H1 (cell line): ENCODE results near the gene WDR81. TPM values are rescaled to one million over a fixed set of nuclear protein-coding genes. Genes with fewer than 3 reads are reported as not detected.

ENCODE experiments used
- CTCF ChIA-PET: fragments of 300-600 bp; sonication (Branson Sonifier 250); formaldehyde crosslinking; loops from one replicate; lab custom pipeline; 2021; ENCODE audit not compliant: partially characterized antibody; lab: Charles Lee
- POLR2A ChIA-PET: fragments of 300-600 bp; sonication (Branson Sonifier 250); formaldehyde crosslinking; loops from one replicate; lab custom pipeline; 2021; ENCODE audit warnings: inconsistent platforms; ENCODE audit not compliant: partially characterized antibody; lab: Charles Lee
- DNase-seq, 2 experiments: peaks; one replicate each; pipeline versions ENCODE4 v3.0.0 to v3.0.0-alpha.2; 2010 to 2022; ENCODE audit warnings: low spot score in 2 of 2, low read depth in 1 of 2, mixed read lengths in 1 of 2
- FAIRE-seq: peaks from 2 replicates; lab custom pipeline; 2011; peaks lifted over from hg19 to GRCh38; lab: Jason Lieb, UNC
- H2AFZ ChIP-seq: 2 replicates; pipeline ENCODE4 v1.8.1; 2012; ENCODE audit warnings: low read length, inconsistent platforms
- H2AK5ac ChIP-seq: 2 replicates; pipeline ENCODE4 v1.6.1; 2013; ENCODE audit warnings: low read depth, low read length
- H2BK120ac ChIP-seq: replicated peaks from 2 replicates; pipeline ENCODE3; 2013; ENCODE audit warnings: low read depth, low read length, inconsistent platforms
- H2BK12ac ChIP-seq: 2 replicates; pipeline ENCODE4 v1.6.1; 2013; ENCODE audit warnings: low read depth, low read length
- H2BK15ac ChIP-seq: 2 replicates; pipeline ENCODE4 v1.6.1; 2013; ENCODE audit warnings: low read length
- H2BK20ac ChIP-seq: 2 replicates; pipeline ENCODE4 v1.6.1; 2013; ENCODE audit warnings: low read length
- H2BK5ac ChIP-seq: 2 replicates; pipeline ENCODE4 v1.6.1; 2013; ENCODE audit warnings: low read depth, low read length
- H3K14ac ChIP-seq: 2 replicates; pipeline ENCODE4 v1.6.1; 2013; ENCODE audit warnings: inconsistent platforms; ENCODE audit not compliant: insufficient read length
- H3K18ac ChIP-seq: 2 replicates; pipeline ENCODE4 v1.6.1; 2013; ENCODE audit warnings: low read length; ENCODE audit errors: extremely low read depth
- H3K23ac ChIP-seq: 2 replicates; pipeline ENCODE4 v1.6.1; 2013; ENCODE audit warnings: inconsistent platforms; ENCODE audit not compliant: insufficient read length
- H3K23me2 ChIP-seq: 2 replicates; pipeline ENCODE4 v1.6.1; 2013; ENCODE audit warnings: low read depth, low read length
- H3K27ac ChIP-seq: 2 replicates; pipeline ENCODE4 v1.6.1; 2011; ENCODE audit warnings: low read depth, low read length, inconsistent platforms
- H3K27me3 ChIP-seq, 4 experiments: replicated peaks in 1 of 4; 1 replicate in 1 of 4; 2 replicates in 3 of 4; pipeline versions ENCODE4 v1.6.1 to v1.8.1; 2011 to 2013; ENCODE audit warnings: low read length in 3 of 4, mild to moderate bottlenecking in 3 of 4, inconsistent platforms in 2 of 4, mixed read lengths in 2 of 4, moderate library complexity in 1 of 4; ENCODE audit not compliant: control insufficient read depth in 3 of 4, insufficient read depth in 3 of 4; ENCODE audit errors: extremely low read depth in 1 of 4
- H3K36me3 ChIP-seq, 4 experiments: 2 replicates each; pipeline versions ENCODE4 v1.6.1 to v1.8.1; 2011 to 2013; ENCODE audit warnings: mild to moderate bottlenecking in 4 of 4, low read length in 3 of 4, moderate library complexity in 2 of 4, control low read depth in 1 of 4, inconsistent platforms in 1 of 4; ENCODE audit not compliant: insufficient read depth in 4 of 4, control insufficient read depth in 2 of 4
- H3K4ac ChIP-seq: replicated peaks from 2 replicates; pipeline ENCODE3; 2013; ENCODE audit warnings: low read length, low read depth, mixed read lengths, inconsistent platforms; ENCODE audit not compliant: insufficient read length
- H3K4me1 ChIP-seq, 4 experiments: replicated peaks in 1 of 4; 1 replicate in 1 of 4; 2 replicates in 3 of 4; pipeline versions ENCODE4 v1.6.1 to v1.8.1; 2011 to 2013; ENCODE audit warnings: low read length in 3 of 4, inconsistent platforms in 2 of 4, mixed read lengths in 1 of 4; ENCODE audit not compliant: insufficient read depth in 4 of 4, control insufficient read depth in 3 of 4
- H3K4me2 ChIP-seq, 2 experiments: 2 replicates each; pipeline versions ENCODE4 v1.6.1 to v1.8.1; 2011 to 2013; ENCODE audit warnings: low read depth in 2 of 2, low read length in 2 of 2, control low read depth in 1 of 2, inconsistent platforms in 1 of 2, mild to moderate bottlenecking in 1 of 2; ENCODE audit not compliant: insufficient read depth in 1 of 2
- H3K4me3 ChIP-seq, 4 experiments: fragments of 200-600, 300-600 bp in 1 of 4; sonication (generic), shearing (Covaris generic), sonication (Bioruptor Twin) in 1 of 4; 2 replicates each; pipeline versions ENCODE4 v1.5.1 to v1.8.1; 2011 to 2016; ENCODE audit warnings: low read length in 4 of 4, low read depth in 3 of 4, control low read depth in 2 of 4, inconsistent platforms in 2 of 4, mild to moderate bottlenecking in 2 of 4, mixed read lengths in 1 of 4, moderate library complexity in 1 of 4; ENCODE audit not compliant: insufficient read depth in 2 of 4; ENCODE audit errors: extremely low read depth in 1 of 4
- H3K56ac ChIP-seq: replicated peaks from 2 replicates; pipeline ENCODE3; 2013; ENCODE audit warnings: low read depth, mild to moderate bottlenecking, mixed read lengths, low read length, inconsistent platforms; ENCODE audit not compliant: insufficient read length
- H3K79me1 ChIP-seq: 2 replicates; pipeline ENCODE4 v1.6.1; 2013; ENCODE audit warnings: low read depth, low read length, control low read depth
- H3K79me2 ChIP-seq, 2 experiments: 2 replicates each; pipeline versions ENCODE4 v1.6.1 to v1.8.1; 2012 to 2013; ENCODE audit warnings: low read length in 2 of 2, mild to moderate bottlenecking in 2 of 2, inconsistent platforms in 1 of 2; ENCODE audit not compliant: insufficient read depth in 2 of 2, control insufficient read depth in 1 of 2
- H3K9ac ChIP-seq, 4 experiments: replicated peaks in 1 of 4; 1 replicate in 1 of 4; 2 replicates in 3 of 4; pipeline versions ENCODE4 v1.6.1 to v1.8.1; 2011 to 2013; ENCODE audit warnings: low read depth in 3 of 4, low read length in 3 of 4, control low read depth in 2 of 4, mild to moderate bottlenecking in 2 of 4, moderate library complexity in 2 of 4, inconsistent platforms in 1 of 4; ENCODE audit errors: extremely low read depth in 1 of 4
- H3K9me3 ChIP-seq, 2 experiments: 2 replicates each; pipeline versions ENCODE4 v1.6.1 to v1.8.1; 2012 to 2013; ENCODE audit warnings: mild to moderate bottlenecking in 2 of 2, moderate library complexity in 2 of 2, control low read depth in 1 of 2, inconsistent platforms in 1 of 2, low read depth in 1 of 2, low read length in 1 of 2, mixed read lengths in 1 of 2; ENCODE audit not compliant: insufficient read depth in 2 of 2
- H4K20me1 ChIP-seq, 2 experiments: replicated peaks in 1 of 2; 2 replicates each; pipeline versions ENCODE3 to v1.8.1; 2011 to 2013; ENCODE audit warnings: inconsistent platforms in 2 of 2, low read length in 2 of 2, mild to moderate bottlenecking in 1 of 2; ENCODE audit not compliant: insufficient read depth in 2 of 2, control insufficient read depth in 1 of 2
- H4K5ac ChIP-seq: 2 replicates; pipeline ENCODE4 v1.6.1; 2013; ENCODE audit warnings: low read length, low read depth, mixed read lengths, inconsistent platforms; ENCODE audit not compliant: insufficient read length
- H4K8ac ChIP-seq: 2 replicates; pipeline ENCODE4 v1.8.0; 2013; ENCODE audit warnings: mild to moderate bottlenecking, moderate library complexity, low read length, inconsistent platforms; ENCODE audit not compliant: insufficient read depth; ENCODE audit errors: extremely low read depth
- H4K91ac ChIP-seq: replicated peaks from 2 replicates; pipeline ENCODE3; 2013; ENCODE audit warnings: low read length, mixed read lengths, inconsistent platforms; ENCODE audit not compliant: insufficient read length
- ASH2L ChIP-seq: fragments of 200-600, 300-600 bp; sonication (generic); IDR thresholded peaks from one replicate; pipeline ENCODE4 v1.7.1; 2017; ENCODE audit warnings: low read length
- CREB1 ChIP-seq: IDR thresholded peaks from 2 replicates; pipeline ENCODE4 v1.6.1; 2012; ENCODE audit warnings: inconsistent platforms
- RAD21 ChIP-seq, 2 experiments: IDR thresholded peaks in 1 of 2; conservative IDR thresholded peaks in 1 of 2; 2 replicates each; pipeline ENCODE4 v1.6.1; 2011; ENCODE audit warnings: low read depth in 2 of 2, low read length in 2 of 2, improper control_type of control experiment in 1 of 2, inconsistent platforms in 1 of 2, mild to moderate bottlenecking in 1 of 2, moderate library complexity in 1 of 2
- RXRA ChIP-seq: IDR thresholded peaks from 2 replicates; pipeline ENCODE4 v1.6.1; 2011; ENCODE audit warnings: low read depth, mild to moderate bottlenecking, low read length, moderate library complexity; ENCODE audit not compliant: insufficient read depth
- TAF1 ChIP-seq: IDR thresholded peaks from 2 replicates; pipeline ENCODE4 v1.6.1; 2011; ENCODE audit warnings: mild to moderate bottlenecking, low read depth, low read length
- WGBS, 2 experiments: shearing (Covaris generic) in 1 of 2; methylation state at CpG; one replicate each; pipeline versions ENCODE4 v1.1.6 to v1.1.7; 2013 to 2015; ENCODE audit warnings: low lambda C conversion rate in 2 of 2, mixed read lengths in 2 of 2, inconsistent platforms in 1 of 2, low coverage in 1 of 2, missing lambda C conversion rate in 1 of 2; ENCODE audit not compliant: insufficient replicate concordance in 2 of 2, insufficient coverage in 1 of 2, insufficient read length in 1 of 2; ENCODE audit errors: extremely low coverage in 1 of 2, missing lambda C conversion rate in 1 of 2; 5-methylcytosine and 5-hydroxymethylcytosine counted together
- polyA plus RNA-seq, 7 experiments: library from polyadenylated mRNA; depleted of rRNA in 3 of 7; stranded (reverse) in 5 of 7; unstranded in 2 of 7; fragments of >200 nt in 5 of 7; fragments of 200-250 nt in 2 of 7; gene quantifications; 1 replicate in 5 of 7; 2 replicates in 1 of 7; 4 replicates in 1 of 7; pipeline versions ENCODE4 v1.2.1 to v1.2.3, GENCODE V29; 2011 to 2013; ENCODE audit warnings: missing spikeins in 2 of 7, mixed read lengths in 2 of 7
- total RNA-seq: library from RNA; stranded (reverse); fragmentation: NEBNext Ultra II Directional; extraction: Animal tissue kit (Norgen Biotek cat#: 25700); gene quantifications from 2 replicates; pipeline ENCODE4 v1.2.1, GENCODE V29; 2021
- TF ChIP-seq, protein P1 (sequence below): IDR thresholded peaks from 2 replicates; pipeline ENCODE4 v1.6.1; 2012; ENCODE audit warnings: inconsistent platforms
- TF ChIP-seq, protein P2 (sequence below): IDR thresholded peaks from 2 replicates; pipeline ENCODE4 v1.6.1; 2012; ENCODE audit warnings: inconsistent platforms

Gene WDR81
- total and polyA plus RNA-seq, 2 of the 8 experiments (the other 6 are each of a cell fraction or from before 2014, with no cell fraction given), result 9.1 to 12.3 TPM

DNA sequence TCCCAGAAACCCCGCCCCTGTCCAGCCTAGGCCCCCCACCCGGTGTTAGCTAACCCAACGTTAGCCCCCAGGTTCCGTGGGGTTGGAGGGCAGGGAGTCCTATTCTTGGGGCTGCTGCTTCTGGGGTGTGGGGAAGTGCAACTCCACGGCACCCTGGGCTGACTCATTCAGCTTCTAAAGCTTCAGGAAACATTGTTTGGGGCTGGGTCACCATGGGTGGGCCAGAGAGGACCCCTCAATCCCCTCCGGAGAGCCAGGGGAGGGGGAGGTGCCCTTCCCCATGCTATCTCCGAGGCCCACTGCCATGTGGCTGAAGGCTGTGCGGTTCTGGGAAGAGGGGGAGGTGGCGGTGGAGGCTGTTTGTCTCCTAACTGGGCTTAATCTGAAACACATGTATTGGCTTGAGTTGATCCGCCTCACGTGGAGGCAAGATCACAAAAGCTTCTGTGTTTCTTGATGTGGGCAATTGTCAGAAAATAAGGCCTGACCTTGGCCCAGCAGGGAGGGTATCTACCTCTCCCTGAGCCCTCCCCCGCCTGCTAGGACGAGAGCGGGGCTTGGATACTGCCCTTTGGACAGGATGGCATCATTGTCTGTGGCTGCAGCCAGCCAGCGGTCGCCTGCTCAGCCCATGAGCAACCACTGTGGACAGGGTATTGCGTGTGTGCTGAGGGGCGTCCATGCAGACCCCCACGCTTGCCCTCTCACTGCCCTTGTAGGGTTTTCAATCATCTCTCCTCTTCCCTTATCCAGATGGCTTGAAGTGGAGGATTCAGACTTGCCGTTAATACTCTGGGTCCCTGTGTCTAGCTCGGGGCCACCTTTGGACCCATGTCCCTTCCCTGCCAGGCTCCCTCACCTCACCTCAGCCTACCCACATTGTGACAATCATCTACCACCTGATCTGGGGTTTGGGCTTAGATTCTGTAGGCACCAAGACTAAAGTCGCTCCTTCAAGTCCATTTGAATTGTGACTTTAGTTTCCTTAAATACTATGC lies 38.7 kb downstream of the WDR81 start:
- H2BK12ac ChIP-seq, result peak overlapping the region; percentile 62; the same call in 1 of the 2 replicates
- H3K36me3 ChIP-seq, result no peaks in the 10 kb centered on the region
- no peak overlapping the region for H2AFZ ChIP-seq
- CTCF ChIA-PET, result interaction anchor here (0.8 to 2.5 kb wide), 8 partner anchors 9 to 50 kb away, joined by 3 to 29 read pairs (median 4); partner anchors contain the start of gene WDR81
- H4K20me1 ChIP-seq, result no peaks in the 10 kb centered on the region
- POLR2A ChIA-PET, result interaction anchor here (0.8 to 3.2 kb wide), 16 partner anchors 9 to 49 kb away, joined by 3 to 31 read pairs (median 7); partner anchors contain the start of gene WDR81
- WGBS, 2 experiments, result 51% methylated on average over 22 of the region's 22 CpGs; no CpG with 5 or more reads in 1 of the 2 experiments
- H3K4ac ChIP-seq, result peak overlapping the region; percentile 46
- H3K79me1 ChIP-seq, result no peaks in the 10 kb centered on the region
- H3K4me2 ChIP-seq, result peak overlapping the region; percentile 65 to 86
- H3K27me3 ChIP-seq, result no peaks in the 10 kb centered on the region; a peak in 2 of 7 replicates
- peak overlapping the region; percentile 51 for H4K5ac ChIP-seq
- H2AK5ac ChIP-seq, result no peak overlapping the region; the same call in 1 of the 2 replicates
- H4K8ac ChIP-seq, result peak overlapping the region; percentile 76; the same call in 1 of the 2 replicates
- H2BK120ac ChIP-seq, result peak overlapping the region; percentile 59
- H3K9ac ChIP-seq, result peak overlapping the region in 3 of 4 experiments; percentile 23 to 39 (median 29); a peak in 5 of 7 replicates
- no peak overlapping the region for H3K14ac ChIP-seq
- peaks cover 9% of the 10 kb centered on the region; the same call in 1 of the 2 replicates for H3K23me2 ChIP-seq
- peak overlapping the region; percentile 76 for H4K91ac ChIP-seq
- H3K4me1 ChIP-seq, result peaks cover 0 to 25% (median 21%) of the 10 kb centered on the region in 4 experiments; a peak in 6 of 7 replicates
- H2BK5ac ChIP-seq, result peak overlapping the region; percentile 80; the same call in 1 of the 2 replicates
- H3K4me3 ChIP-seq, result peak overlapping the region; percentile 26 to 54 (median 38); a peak in 4 of 8 replicates
- no peak overlapping the region for H3K27ac ChIP-seq
- H3K79me2 ChIP-seq, result no peaks in the 10 kb centered on the region
- peak overlapping the region; percentile 90; the same call in 1 of the 2 replicates for H2BK20ac ChIP-seq
- H3K18ac ChIP-seq, result peak overlapping the region; percentile 87
- TF ChIP-seq, protein P1, sequence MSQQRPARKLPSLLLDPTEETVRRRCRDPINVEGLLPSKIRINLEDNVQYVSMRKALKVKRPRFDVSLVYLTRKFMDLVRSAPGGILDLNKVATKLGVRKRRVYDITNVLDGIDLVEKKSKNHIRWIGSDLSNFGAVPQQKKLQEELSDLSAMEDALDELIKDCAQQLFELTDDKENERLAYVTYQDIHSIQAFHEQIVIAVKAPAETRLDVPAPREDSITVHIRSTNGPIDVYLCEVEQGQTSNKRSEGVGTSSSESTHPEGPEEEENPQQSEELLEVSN, result peak; percentile 42
- TF ChIP-seq, protein P2, sequence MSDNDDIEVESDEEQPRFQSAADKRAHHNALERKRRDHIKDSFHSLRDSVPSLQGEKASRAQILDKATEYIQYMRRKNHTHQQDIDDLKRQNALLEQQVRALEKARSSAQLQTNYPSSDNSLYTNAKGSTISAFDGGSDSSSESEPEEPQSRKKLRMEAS, result peak; percentile 89
- TF ChIP-seq RXRA, result no peak
- 0 out of 2 replicates have a peak, but pooled peaks have one; percentile 29 for TF ChIP-seq TAF1
- peak; percentile 64 for TF ChIP-seq ASH2L
- no peak for TF ChIP-seq RAD21 (IDR thresholded peaks at IDR 0.05 in 1 of 2, conservative IDR thresholded peaks at IDR 0.05 in 1 of 2; ENCODE audit: low read depth in 2 of 2, low read length in 2 of 2)
- 0 out of 2 replicates have a peak, but pooled peaks have one; percentile 10 for TF ChIP-seq CREB1
- peak in 1 of 2 experiments; percentile 64 for DNase-seq
- peak overlapping the region; percentile 82; the same call in 1 of the 2 replicates for H2BK15ac ChIP-seq
- FAIRE-seq, result no peak
- no peaks in the 10 kb centered on the region for H3K9me3 ChIP-seq
- H3K23ac ChIP-seq, result no peak overlapping the region
- H3K56ac ChIP-seq, result no peak overlapping the region
